ENCODE results near the gene SEC24D.
"Not testable (repeated sequence)": the region's sequence is repeated elsewhere in the genome, so short reads cannot be mapped to it uniquely, and the experiment has no call there.

Gene SEC24D

GRCh38 chr4:118835571-118836300, at the start of gene SEC24D:
TSS of gene SEC24D (minus strand) at chr4:118836126. CDS start at chr4:118833696, 2,430 bp downstream.
- DNase-seq (ENCODE audit: low spot score) = peak; percentile 76

GRCh38 chr4:118884716-118885115, 48.8 kb upstream of the SEC24D start:
- DNase-seq (ENCODE audit: low spot score) = no peak

GRCh38 chr4:118883861-118884260, 47.9 kb upstream of the SEC24D start:
- DNase-seq (ENCODE audit: low spot score) = no peak

- DNase-seq (ENCODE audit: low spot score) = no peak
Observed at GRCh38 chr4:118881512-118882146, 45.7 kb upstream of the SEC24D start.

- DNase-seq (ENCODE audit: low spot score) = no peak
Observed at GRCh38 chr4:118879409-118879808, 43.5 kb upstream of the SEC24D start.

- DNase-seq (ENCODE audit: low spot score) = not testable (repeated sequence)
Observed at GRCh38 chr4:118878507-118878906, 42.6 kb upstream of the SEC24D start.

GRCh38 chr4:118877797-118878196, 41.9 kb upstream of the SEC24D start:
- DNase-seq (ENCODE audit: low spot score) = no peak

- DNase-seq (ENCODE audit: low spot score) = no peak
Observed at GRCh38 chr4:118872181-118872580, 36.3 kb upstream of the SEC24D start.

- DNase-seq (ENCODE audit: low spot score) = no peak
Observed at GRCh38 chr4:118869808-118870342, 33.9 kb upstream of the SEC24D start.

GRCh38 chr4:118867311-118868067, 31.6 kb upstream of the SEC24D start:
- DNase-seq (ENCODE audit: low spot score) = no peak

GRCh38 chr4:118866442-118866841, 30.5 kb upstream of the SEC24D start:
- DNase-seq (ENCODE audit: low spot score) = no peak

- DNase-seq (ENCODE audit: low spot score) = peak; percentile 20
Observed at GRCh38 chr4:118865091-118865708, 29.3 kb upstream of the SEC24D start.

GRCh38 chr4:118858779-118859178, 22.9 kb upstream of the SEC24D start:
- DNase-seq (ENCODE audit: low spot score) = no peak

GRCh38 chr4:118857760-118858159, 21.8 kb upstream of the SEC24D start:
- no peak for DNase-seq (ENCODE audit: low spot score)

- DNase-seq (ENCODE audit: low spot score) = peak; percentile 62
Observed at GRCh38 chr4:118850488-118851173, 14.7 kb upstream of the SEC24D start.

- no peak for DNase-seq (ENCODE audit: low spot score)
Observed at GRCh38 chr4:118849867-118850487, 14.1 kb upstream of the SEC24D start.

- no peak for DNase-seq (ENCODE audit: low spot score)
Observed at GRCh38 chr4:118848901-118849300, 13.0 kb upstream of the SEC24D start.

- DNase-seq (ENCODE audit: low spot score) = no peak
Observed at GRCh38 chr4:118848242-118848641, 12.3 kb upstream of the SEC24D start.

- DNase-seq (ENCODE audit: low spot score) = no peak
Observed at GRCh38 chr4:118846979-118847378, 11.1 kb upstream of the SEC24D start.

- no peak for DNase-seq (ENCODE audit: low spot score)
Observed at GRCh38 chr4:118845552-118846050, 9.7 kb upstream of the SEC24D start.

- no peak for DNase-seq (ENCODE audit: low spot score)
Observed at GRCh38 chr4:118843237-118843636, 7.3 kb upstream of the SEC24D start.
